Measurements from ENCODE around the gene SCARF1.
A peak's percentile ranks its signal among the peaks of the same experiment; 100 is the strongest.

The SCARF1 gene

DNA sequence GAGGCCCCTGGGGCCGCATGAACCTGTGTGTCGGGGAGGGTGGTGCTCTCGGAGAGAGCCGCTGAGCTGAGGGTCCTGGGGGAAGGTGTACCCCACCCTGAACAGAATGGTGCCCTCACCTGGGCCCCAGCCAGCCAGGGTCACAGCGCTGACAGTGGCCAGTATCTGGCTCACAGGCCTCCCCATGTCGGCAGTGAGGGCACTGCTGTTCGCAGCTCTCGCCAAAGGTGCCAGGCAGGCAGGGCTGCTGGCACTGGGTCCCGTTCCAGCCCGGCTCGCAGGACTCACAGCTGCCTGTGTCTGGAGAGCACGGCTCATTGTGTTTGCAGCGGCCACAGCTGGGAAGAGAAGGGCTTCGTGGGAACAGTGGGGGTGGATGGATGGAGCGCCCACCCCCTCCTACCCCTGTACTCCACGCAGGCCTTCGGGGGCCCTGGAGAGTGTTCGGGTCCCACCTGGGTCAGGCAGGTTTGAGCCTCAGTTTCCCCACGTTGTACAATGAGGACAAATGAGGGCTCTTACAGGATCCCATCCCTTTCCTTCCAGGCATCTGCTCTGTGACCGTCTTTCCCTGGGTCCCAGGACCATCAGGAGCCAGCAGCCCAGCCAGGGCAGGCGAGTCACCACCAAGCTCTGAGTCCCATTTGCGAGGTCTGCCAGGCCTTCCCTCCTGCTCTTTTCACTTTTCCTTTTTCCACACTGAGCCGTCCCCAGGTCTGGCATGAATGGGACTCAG lies 5.0 kb downstream of the SCARF1 start:
- Histone ChIP-seq H3K79me1 (ENCODE audit: low read depth, low read length) (peaks cover 2% of the 10 kb centered on the region), H2AK5ac (ENCODE audit: low read depth, low read length) (peak overlapping the region; percentile 96), H4K91ac (ENCODE audit: low read depth, low read length, poor library complexity) (peak overlapping the region; percentile 97), H2BK15ac (ENCODE audit: low read length) (peak overlapping the region; percentile 99), H3K4ac (ENCODE audit: low read length) (peak overlapping the region; percentile 84), H2AFZ (ENCODE audit: low read length) (no peak overlapping the region), H2BK12ac (ENCODE audit: low read length) (peak overlapping the region; percentile 98), H3K4me3 (ENCODE audit: low read length in 2 of 2) (no peak overlapping the region), H4K8ac (ENCODE audit: low read depth, low read length) (no peak overlapping the region), H3K18ac (ENCODE audit: low read length) (peak overlapping the region; percentile 84), H3K27me3 (ENCODE audit: control insufficient read depth in 3 of 3, insufficient read depth in 3 of 3, low read depth in 1 of 3, low read length in 3 of 3) (peaks cover 0 to 19% (median 0%) of the 10 kb centered on the region in 3 experiments), H3K9me3 (replicated peaks in 1 of 2; ENCODE audit: control insufficient read depth in 2 of 2, insufficient read depth in 1 of 2, low read depth in 1 of 2, low read length in 2 of 2) (no peaks in the 10 kb centered on the region), H3K23ac (ENCODE audit: low read depth, low read length, poor library complexity) (peak overlapping the region; percentile 57), H3K14ac (ENCODE audit: low read length) (peak overlapping the region; percentile 71), H3K4me1 (ENCODE audit: control insufficient read depth in 2 of 2, insufficient read depth in 1 of 2, low read depth in 1 of 2, low read length in 2 of 2) (peaks cover 21 to 39% of the 10 kb centered on the region in 2 donors), H2BK5ac (ENCODE audit: low read length) (peak overlapping the region; percentile 54), H3K4me2 (ENCODE audit: insufficient read depth, low read length, poor library complexity, severe bottlenecking) (no peak overlapping the region), H3K36me3 (replicated peaks in 1 of 2; ENCODE audit: control insufficient read depth in 2 of 2, insufficient read depth in 2 of 2, low read length in 2 of 2) (no peaks in the 10 kb centered on the region), H3K27ac (replicated peaks; ENCODE audit: low read length) (peak overlapping the region; percentile 27), H3K9ac (ENCODE audit: low read depth, low read length, poor library complexity) (no peak overlapping the region), H2BK120ac (ENCODE audit: low read depth, low read length) (peak overlapping the region; percentile 87)
- DNase-seq (ENCODE audit: low spot score) = no peak
- WGBS, 2 donors (ENCODE audit: extremely low coverage in 2 of 2, insufficient read length in 2 of 2, insufficient replicate concordance in 1 of 2) = no CpG with 5 or more reads among the region's 23 CpGs

- Histone ChIP-seq H4K91ac (ENCODE audit: low read depth, low read length, poor library complexity) (no peak overlapping the region), H4K8ac (ENCODE audit: low read depth, low read length) (no peak overlapping the region), H2BK120ac (ENCODE audit: low read depth, low read length) (peak overlapping the region; percentile 87), H3K4me2 (ENCODE audit: insufficient read depth, low read length, poor library complexity, severe bottlenecking) (no peak overlapping the region), H3K36me3 (replicated peaks in 1 of 2; ENCODE audit: control insufficient read depth in 2 of 2, insufficient read depth in 2 of 2, low read length in 2 of 2) (no peaks in the 10 kb centered on the region), H3K27me3 (ENCODE audit: control insufficient read depth in 3 of 3, insufficient read depth in 3 of 3, low read depth in 1 of 3, low read length in 3 of 3) (peaks cover 0 to 14% (median 0%) of the 10 kb centered on the region in 3 experiments), H3K4me3 (ENCODE audit: low read length in 2 of 2) (no peak overlapping the region), H2AK5ac (ENCODE audit: low read depth, low read length) (peak overlapping the region; percentile 96), H3K9me3 (replicated peaks in 1 of 2; ENCODE audit: control insufficient read depth in 2 of 2, insufficient read depth in 1 of 2, low read depth in 1 of 2, low read length in 2 of 2) (no peaks in the 10 kb centered on the region), H3K79me1 (ENCODE audit: low read depth, low read length) (peaks cover 2% of the 10 kb centered on the region), H3K4me1 (ENCODE audit: control insufficient read depth in 2 of 2, insufficient read depth in 1 of 2, low read depth in 1 of 2, low read length in 2 of 2) (peaks cover 19 to 31% of the 10 kb centered on the region in 2 donors), H3K9ac (ENCODE audit: low read depth, low read length, poor library complexity) (no peak overlapping the region), H3K23ac (ENCODE audit: low read depth, low read length, poor library complexity) (no peak overlapping the region), H2BK12ac (ENCODE audit: low read length) (peak overlapping the region; percentile 88), H3K27ac (replicated peaks; ENCODE audit: low read length) (no peak overlapping the region), H3K4ac (ENCODE audit: low read length) (no peak overlapping the region), H3K18ac (ENCODE audit: low read length) (peak overlapping the region; percentile 85), H3K14ac (ENCODE audit: low read length) (no peak overlapping the region), H2BK15ac (ENCODE audit: low read length) (peak overlapping the region; percentile 99), H2BK5ac (ENCODE audit: low read length) (peak overlapping the region; percentile 54), H2AFZ (ENCODE audit: low read length) (no peak overlapping the region)
- WGBS, 2 donors (ENCODE audit: extremely low coverage in 2 of 2, insufficient read length in 2 of 2, insufficient replicate concordance in 1 of 2) = no CpG with 5 or more reads among the region's 11 CpGs
- DNase-seq (ENCODE audit: low spot score) = no peak
Measured at GRCh38 chr17:1639549-1640180, 5.9 kb downstream of the SCARF1 start.

- no peak overlapping the region for H3K4me3 ChIP-seq (ENCODE audit: low read length in 2 of 2)
- peak overlapping the region; percentile 87 for H2BK15ac ChIP-seq (ENCODE audit: low read length)
- peak overlapping the region; percentile 12 for H3K14ac ChIP-seq (ENCODE audit: low read length)
- peak overlapping the region; percentile 96 for H3K18ac ChIP-seq (ENCODE audit: low read length)
- peak overlapping the region; percentile 99 for H2BK120ac ChIP-seq (ENCODE audit: low read depth, low read length)
- H2BK5ac ChIP-seq (ENCODE audit: low read length) = peak overlapping the region; percentile 40
- no peak overlapping the region for H3K23ac ChIP-seq (ENCODE audit: low read depth, low read length, poor library complexity)
- H3K27me3 ChIP-seq (ENCODE audit: control insufficient read depth in 3 of 3, insufficient read depth in 3 of 3, low read depth in 1 of 3, low read length in 3 of 3) = peaks cover 0 to 5% (median 0%) of the 10 kb centered on the region in 3 experiments
- H3K9me3 ChIP-seq (replicated peaks in 1 of 2; ENCODE audit: control insufficient read depth in 2 of 2, insufficient read depth in 1 of 2, low read depth in 1 of 2, low read length in 2 of 2) = no peaks in the 10 kb centered on the region
- peaks cover 2% of the 10 kb centered on the region for H3K79me1 ChIP-seq (ENCODE audit: low read depth, low read length)
- H3K27ac ChIP-seq (replicated peaks; ENCODE audit: low read length) = peak overlapping the region; percentile 71
- no peak overlapping the region for H3K4me2 ChIP-seq (ENCODE audit: insufficient read depth, low read length, poor library complexity, severe bottlenecking)
- peak overlapping the region; percentile 58 for H3K4ac ChIP-seq (ENCODE audit: low read length)
- H3K9ac ChIP-seq (ENCODE audit: low read depth, low read length, poor library complexity) = peak overlapping the region; percentile 79
- peaks cover 19 to 24% of the 10 kb centered on the region in 2 donors for H3K4me1 ChIP-seq (ENCODE audit: control insufficient read depth in 2 of 2, insufficient read depth in 1 of 2, low read depth in 1 of 2, low read length in 2 of 2)
- H4K91ac ChIP-seq (ENCODE audit: low read depth, low read length, poor library complexity) = peak overlapping the region; percentile 97
- peak overlapping the region; percentile 88 for H2AK5ac ChIP-seq (ENCODE audit: low read depth, low read length)
- peak overlapping the region; percentile 83 for H2AFZ ChIP-seq (ENCODE audit: low read length)
- H3K36me3 ChIP-seq (replicated peaks in 1 of 2; ENCODE audit: control insufficient read depth in 2 of 2, insufficient read depth in 2 of 2, low read length in 2 of 2) = no peaks in the 10 kb centered on the region
- no peak for DNase-seq (ENCODE audit: low spot score)
- H4K8ac ChIP-seq (ENCODE audit: low read depth, low read length) = peak overlapping the region; percentile 78
- WGBS, 2 donors (ENCODE audit: extremely low coverage in 2 of 2, insufficient read length in 2 of 2, insufficient replicate concordance in 1 of 2) = no CpG with 5 or more reads among the region's 19 CpGs
- peak overlapping the region; percentile 86 for H2BK12ac ChIP-seq (ENCODE audit: low read length)
Measured at GRCh38 chr17:1638624-1639300, 6.8 kb downstream of the SCARF1 start.

Measured in neuronal stem cell (in vitro differentiated cells).